Measurements from ENCODE around the gene RNF151. TPM values are rescaled to one million over a fixed set of nuclear protein-coding genes. Genes with fewer than 3 reads are reported as not detected.

RNF151 gene
- total RNA-seq, 4 donors from 2014 or later, result not detected

GRCh38 chr16:1976216-1976520, 9.5 kb downstream of the RNF151 start:
- in situ Hi-C loops (cut with MboI; ENCODE audit: low pct_ligation_motif_present in 1 of 4, low pct_unique_long_range_greater_than_20kb in 1 of 4, low sequenced_read_pairs in 3 of 4), result no loop called here
- intact Hi-C loops (cut with DNase I; ENCODE audit: low total_unique reads), result no loop called here
- no peak overlapping the region for H3K27ac ChIP-seq
- H3K4me3 ChIP-seq, result no peak overlapping the region
- H3K27me3 ChIP-seq, result peaks cover 34% of the 10 kb centered on the region
- DNase-seq, result no peak
- no peaks in the 10 kb centered on the region for H3K9me3 ChIP-seq
- H3K4me1 ChIP-seq, result peaks cover 7 to 38% (median 34%) of the 10 kb centered on the region in 4 donors
- H3K36me3 ChIP-seq, result peaks cover 0 to 12% (median 7%) of the 10 kb centered on the region in 4 donors
- TF ChIP-seq CTCF (IDR thresholded peaks at IDR 0.05), result no peak
- 94% methylated on average over 8 of the region's 8 CpGs; no CpG with 5 or more reads in 1 of the 2 donors for WGBS, 2 donors (ENCODE audit: low coverage in 1 of 2)

- Histone ChIP-seq H3K27ac (no peak overlapping the region), H3K9me3 (no peaks in the 10 kb centered on the region), H3K4me3 (no peak overlapping the region), H3K4me1 (peaks cover 7 to 44% (median 37%) of the 10 kb centered on the region in 4 donors), H3K27me3 (peaks cover 44% of the 10 kb centered on the region), H3K36me3 (peaks cover 0 to 12% (median 7%) of the 10 kb centered on the region in 4 donors)
- DNase-seq, result no peak
- WGBS, 2 donors (ENCODE audit: low coverage in 1 of 2), result 92% methylated on average over 29 of the region's 33 CpGs; no CpG with 5 or more reads in 1 of the 2 donors
- TF ChIP-seq POLR2AphosphoS5 (IDR thresholded peaks at IDR 0.05) (no peak), POLR2A (IDR thresholded peaks at IDR 0.05) (no peak), CTCF (IDR thresholded peaks at IDR 0.05) (no peak), EP300 (IDR thresholded peaks at IDR 0.05; ENCODE audit: low read depth) (no peak)
- intact Hi-C loops (cut with DNase I; ENCODE audit: low total_unique reads) (no loop called here), in situ Hi-C loops (cut with MboI; ENCODE audit: low pct_ligation_motif_present in 1 of 4, low pct_unique_long_range_greater_than_20kb in 1 of 4, low sequenced_read_pairs in 3 of 4) (no loop called here)
These were observed 10.6 kb downstream of the RNF151 start for GRCh38 chr16:1976951-1977874.

- DNase-seq, result no peak
- peaks cover 0 to 12% (median 7%) of the 10 kb centered on the region in 4 donors for H3K36me3 ChIP-seq
- in situ Hi-C loops (cut with MboI; ENCODE audit: low pct_ligation_motif_present in 1 of 4, low pct_unique_long_range_greater_than_20kb in 1 of 4, low sequenced_read_pairs in 3 of 4) (no loop called here), intact Hi-C loops (cut with DNase I; ENCODE audit: low total_unique reads) (no loop called here)
- H3K4me3 ChIP-seq, result no peak overlapping the region
- TF ChIP-seq EP300 (IDR thresholded peaks at IDR 0.05; ENCODE audit: low read depth) (no peak), POLR2AphosphoS5 (IDR thresholded peaks at IDR 0.05) (no peak), POLR2A (IDR thresholded peaks at IDR 0.05) (no peak), CTCF (IDR thresholded peaks at IDR 0.05) (no peak)
- H3K9me3 ChIP-seq, result no peaks in the 10 kb centered on the region
- no peak overlapping the region for H3K27ac ChIP-seq
- H3K27me3 ChIP-seq, result peaks cover 44% of the 10 kb centered on the region
- 89% methylated on average over 13 of the region's 18 CpGs; no CpG with 5 or more reads in 1 of the 2 donors for WGBS, 2 donors (ENCODE audit: low coverage in 1 of 2)
- peaks cover 4 to 45% (median 38%) of the 10 kb centered on the region in 4 donors for H3K4me1 ChIP-seq
These were observed 11.2 kb downstream of the RNF151 start for GRCh38 chr16:1977875-1978268.

GRCh38 chr16:1978476-1979120, 11.9 kb downstream of the RNF151 start:
- no peak for DNase-seq
- Histone ChIP-seq H3K27me3 (peaks cover 44% of the 10 kb centered on the region), H3K27ac (peak overlapping the region; percentile 91 to 95 (median 93)), H3K4me1 (peaks cover 7 to 45% (median 40%) of the 10 kb centered on the region in 4 donors), H3K36me3 (peaks cover 0 to 12% (median 7%) of the 10 kb centered on the region in 4 donors), H3K4me3 (peak overlapping the region in 3 of 4 donors; percentile 36 to 47 (median 39)), H3K9me3 (no peaks in the 10 kb centered on the region)
- intact Hi-C loops (cut with DNase I; ENCODE audit: low total_unique reads), result no loop called here
- TF ChIP-seq EP300 (IDR thresholded peaks at IDR 0.05; ENCODE audit: low read depth) (no peak), POLR2A (IDR thresholded peaks at IDR 0.05) (no peak), CTCF (IDR thresholded peaks at IDR 0.05) (no peak), POLR2AphosphoS5 (IDR thresholded peaks at IDR 0.05) (no peak)
- WGBS, 2 donors (ENCODE audit: low coverage in 1 of 2), result 67% methylated on average over 35 of the region's 37 CpGs; no CpG with 5 or more reads in 1 of the 2 donors
- in situ Hi-C loops (cut with MboI; ENCODE audit: low pct_ligation_motif_present in 1 of 4, low pct_unique_long_range_greater_than_20kb in 1 of 4, low sequenced_read_pairs in 3 of 4), result no loop called here

All from transverse colon (tissue), 4 donors.